Upper lobe of left lung (tissue), 6 donors: Measurements from ENCODE around the gene TAS2R13. TPM values are rescaled to one million over a fixed set of nuclear protein-coding genes. Genes with fewer than 3 reads are reported as not detected.

Experiments used
- ATAC-seq, 2 donors: fragments of 200-7000 bp; cut with Tn5 transposase; one replicate each; pipeline ENCODE4 v1.9.1; 2022; ENCODE audit warnings: mild to moderate bottlenecking in 2 of 2, moderate library complexity in 2 of 2; ENCODE audit not compliant: low FRiP score in 2 of 2
- DNase-seq, 2 donors: peaks; one replicate each; pipeline ENCODE4 v3.0.0-alpha.2; 2019 to 2020
- H3K27ac ChIP-seq, 4 donors: fragments of 200-600 bp; sonication (generic); one replicate each; pipeline ENCODE4 v1.5.1; 2016 to 2019
- H3K27me3 ChIP-seq, 4 donors: fragments of 200-600 bp; sonication (generic); one replicate each; pipeline ENCODE4 v1.5.1; 2017 to 2019
- H3K36me3 ChIP-seq, 4 donors: fragments of 200-600 bp; sonication (generic); one replicate each; pipeline ENCODE4 v1.5.1; 2016 to 2019
- H3K4me1 ChIP-seq, 4 donors: fragments of 200-600 bp; sonication (generic); one replicate each; pipeline ENCODE4 v1.5.1; 2018 to 2019
- H3K4me3 ChIP-seq, 4 donors: fragments of 200-600 bp; sonication (generic); one replicate each; pipeline ENCODE4 v1.5.1; 2017 to 2019; ENCODE audit warnings: mild to moderate bottlenecking in 2 of 4, moderate library complexity in 1 of 4
- H3K9me3 ChIP-seq, 4 donors: fragments of 200-600 bp; sonication (generic); one replicate each; pipeline ENCODE4 v1.5.1; 2018 to 2019
- CTCF ChIP-seq, 6 experiments: fragments of 450-650 bp in 4 of 6; fragments of 200-600 bp in 2 of 6; sonication (generic) in 2 of 6; IDR thresholded peaks; one replicate each; pipeline ENCODE4 v1.5.1; 2016 to 2019; ENCODE audit warnings: antibody characterized with exemption in 6 of 6
- EP300 ChIP-seq, 4 donors: sonication (generic); formaldehyde crosslinking; IDR thresholded peaks; one replicate each; pipeline ENCODE4 v1.5.1; 2017; ENCODE audit warnings: antibody characterized with exemption in 4 of 4, control low read depth in 2 of 4
- POLR2A ChIP-seq, 4 donors: fragments of 450-650 bp; IDR thresholded peaks; one replicate each; pipeline ENCODE4 v1.5.1; 2016 to 2017; ENCODE audit warnings: antibody characterized with exemption in 4 of 4, mild to moderate bottlenecking in 2 of 4
- POLR2AphosphoS5 ChIP-seq, 2 donors: sonication (generic); formaldehyde crosslinking; IDR thresholded peaks; one replicate each; pipeline ENCODE4 v1.5.1; 2017; ENCODE audit warnings: antibody characterized with exemption in 2 of 2
- WGBS, 2 donors: methylation state at CpG; one replicate each; pipeline ENCODE4 v1.1.5; 2017 to 2018; 5-methylcytosine and 5-hydroxymethylcytosine counted together
- total RNA-seq, 6 donors: library from RNA; depleted of rRNA in 4 of 6; stranded (reverse); fragments of >200 nt in 4 of 6; gene quantifications; one replicate each; pipeline versions ENCODE4 v1.1.0 to v1.2.1, GENCODE V29; 2016 to 2021
- donor health status: DM: no; HTN: no; CAD: no; lungs with moderate emphysema.
- donor health status: DM: no; HTN: yes; CAD: no; lungs with severe emphysema.

TAS2R13 gene
- total RNA-seq, 6 donors from 2014 or later = 0.61 to 6.8 (median 2.5) TPM

DNA sequence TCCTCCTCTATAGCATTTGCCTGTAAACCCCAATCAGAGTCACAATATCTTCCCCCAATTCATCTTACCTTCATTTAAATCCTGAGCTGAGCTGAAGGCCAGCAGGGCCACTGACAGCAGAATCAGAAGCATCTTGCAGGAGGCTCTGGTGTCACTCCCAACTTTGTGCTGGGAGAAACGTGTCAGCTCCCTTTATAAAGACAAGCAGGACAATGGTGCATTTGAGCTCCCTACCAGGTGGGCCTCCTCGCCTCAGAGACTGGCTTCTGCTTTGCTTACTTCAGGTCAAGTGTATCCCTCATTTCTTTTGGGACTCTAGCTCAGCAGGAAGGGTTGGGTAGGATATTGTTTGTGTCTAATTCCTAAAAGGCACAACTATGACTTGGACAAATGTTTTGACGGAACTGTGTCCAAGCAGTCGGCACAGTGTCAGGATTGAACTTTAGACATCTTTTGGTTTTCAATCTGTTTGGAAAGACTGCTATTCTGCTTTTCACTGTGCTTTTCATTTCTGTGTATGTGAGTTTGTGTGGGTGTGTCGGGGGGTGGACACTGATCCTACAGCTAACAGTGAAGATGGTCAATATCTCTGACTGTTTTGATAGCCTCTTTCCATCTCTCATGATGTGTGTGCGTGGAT lies 25.2 kb downstream of the TAS2R13 start, which contains the start of gene PRH1:
TSS of gene PRH1 (minus strand) at position 170 of the 640 bp plus-strand sequence. CDS start at position 132, 38 bp downstream.
- WGBS, 2 donors = 96 to 98% methylated on average over 6 of the region's 6 CpGs
- TF ChIP-seq CTCF (IDR thresholded peaks at IDR 0.05) = no peak
- TF ChIP-seq POLR2A (IDR thresholded peaks at IDR 0.05) = no peak
- no peak for TF ChIP-seq POLR2AphosphoS5 (IDR thresholded peaks at IDR 0.05)
- no peak for TF ChIP-seq EP300 (IDR thresholded peaks at IDR 0.05)

GRCh38 chr12:10873378-10873777 lies 36.0 kb downstream of the TAS2R13 start:
- Histone ChIP-seq H3K4me1 (no peaks in the 10 kb centered on the region), H3K4me3 (no peak overlapping the region), H3K27ac (no peak overlapping the region), H3K27me3 (no peaks in the 10 kb centered on the region), H3K36me3 (peaks cover 0 to 4% (median 0%) of the 10 kb centered on the region in 4 donors), H3K9me3 (no peaks in the 10 kb centered on the region)
- DNase-seq (no peak), ATAC-seq (no peak)
- TF ChIP-seq POLR2AphosphoS5 (IDR thresholded peaks at IDR 0.05) (no peak), POLR2A (IDR thresholded peaks at IDR 0.05) (no peak), EP300 (IDR thresholded peaks at IDR 0.05) (no peak), CTCF (IDR thresholded peaks at IDR 0.05) (no peak)
- 33 to 44% methylated on average over 2 of the region's 2 CpGs for WGBS, 2 donors

More for the DNA sequence above, 25.2 kb downstream of the TAS2R13 start, which contains the start of gene PRH1:
- Histone ChIP-seq H3K4me1 (no peaks in the 10 kb centered on the region), H3K4me3 (no peak within 1 kb of the TSS), H3K36me3 (no peaks in the 10 kb centered on the region), H3K9me3 (no peaks in the 10 kb centered on the region), H3K27me3 (no peaks in the 10 kb centered on the region), H3K27ac (no peak within 1 kb of the TSS)
- ATAC-seq = no peak
- no peak for DNase-seq

DNA sequence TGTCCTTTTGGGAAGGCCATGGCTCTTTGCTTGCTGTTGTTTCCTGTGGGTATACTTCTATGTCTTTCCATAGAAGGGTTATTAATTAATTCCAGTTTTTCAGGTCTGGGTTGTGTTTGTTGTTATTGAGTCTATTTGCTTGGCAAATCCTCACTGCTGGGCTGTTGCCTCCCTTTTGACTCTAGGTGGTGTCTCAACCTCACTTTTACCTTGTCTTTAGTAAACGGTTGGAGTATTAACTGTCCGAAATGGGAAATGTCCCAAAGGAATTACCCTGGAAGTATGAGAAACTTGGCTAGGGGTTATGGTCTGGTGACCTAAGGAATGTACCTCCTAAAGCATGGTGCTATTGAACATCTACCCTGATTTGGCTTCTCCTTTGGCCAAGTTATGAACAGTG lies 42.0 kb downstream of the TAS2R13 start:
- Histone ChIP-seq H3K4me1 (no peaks in the 10 kb centered on the region), H3K36me3 (no peaks in the 10 kb centered on the region), H3K9me3 (peaks cover 0 to 10% (median 3%) of the 10 kb centered on the region in 4 donors), H3K27me3 (no peaks in the 10 kb centered on the region), H3K27ac (no peak overlapping the region), H3K4me3 (no peak overlapping the region)
- 81 to 89% methylated on average over 2 of the region's 2 CpGs for WGBS, 2 donors
- TF ChIP-seq POLR2AphosphoS5 (IDR thresholded peaks at IDR 0.05) = no peak
- no peak for TF ChIP-seq CTCF (IDR thresholded peaks at IDR 0.05)
- no peak for TF ChIP-seq EP300 (IDR thresholded peaks at IDR 0.05)
- TF ChIP-seq POLR2A (IDR thresholded peaks at IDR 0.05) = no peak
- ATAC-seq (no peak), DNase-seq (no peak)

DNA sequence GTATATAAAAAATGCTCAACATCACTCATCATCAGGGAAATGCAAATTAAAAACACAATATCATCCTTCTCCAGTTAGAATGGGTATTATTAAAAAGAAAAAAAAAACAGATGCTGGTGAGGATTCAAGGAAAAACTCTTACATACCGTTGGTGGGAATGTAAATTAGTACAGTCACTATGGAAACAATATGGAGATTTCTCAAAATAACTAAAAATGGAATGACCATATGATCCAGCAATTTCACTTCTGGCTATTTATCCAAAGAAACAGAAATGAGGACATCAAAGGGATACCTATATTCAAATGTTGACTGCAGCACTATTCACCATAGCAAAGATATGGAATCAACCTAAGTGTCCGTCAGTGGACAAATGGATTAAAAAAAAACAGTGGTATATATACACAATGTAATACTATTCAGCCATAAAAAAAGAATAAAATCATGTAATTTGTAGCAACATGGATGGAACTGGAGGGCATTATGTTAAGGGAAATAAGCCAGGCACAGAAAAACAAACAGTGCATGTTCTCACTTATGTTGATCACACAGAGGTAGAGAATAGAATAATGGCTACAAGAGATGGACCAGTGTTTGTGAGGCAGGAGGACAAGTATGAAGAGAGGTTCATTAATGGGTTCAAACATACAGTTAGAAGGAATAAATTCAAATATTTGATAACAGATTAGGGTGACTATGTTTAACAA lies 45.7 kb downstream of the TAS2R13 start:
- H3K9me3 ChIP-seq = peaks cover 5 to 13% (median 7%) of the 10 kb centered on the region in 4 donors
- ATAC-seq (no peak), DNase-seq (no peak)
- H3K36me3 ChIP-seq = peaks cover 0 to 3% (median 0%) of the 10 kb centered on the region in 4 donors
- H3K27ac ChIP-seq = no peak overlapping the region
- no peak for TF ChIP-seq EP300 (IDR thresholded peaks at IDR 0.05)
- TF ChIP-seq CTCF (IDR thresholded peaks at IDR 0.05) = no peak
- no peak for TF ChIP-seq POLR2AphosphoS5 (IDR thresholded peaks at IDR 0.05)
- no peak for TF ChIP-seq POLR2A (IDR thresholded peaks at IDR 0.05)
- no peaks in the 10 kb centered on the region for H3K4me1 ChIP-seq
- H3K27me3 ChIP-seq = no peaks in the 10 kb centered on the region
- 94 to 96% methylated on average over 2 of the region's 2 CpGs for WGBS, 2 donors
- H3K4me3 ChIP-seq = no peak overlapping the region
